Measurements from ENCODE around the gene SLC39A6.
"Not testable (repeated sequence)": the region's sequence is repeated elsewhere in the genome, so short reads cannot be mapped to it uniquely, and the experiment has no call there.

- not testable (repeated sequence) for TF ChIP-seq POLR2AphosphoS5 (IDR thresholded peaks at IDR 0.05; ENCODE audit: low read depth, low read length); POLR2A (IDR thresholded peaks at IDR 0.05; ENCODE audit: low read depth, low read length); TAF1 (IDR thresholded peaks at IDR 0.05; ENCODE audit: borderline replicate concordance, low read depth, low read length)
These were observed 39.2 kb upstream of the SLC39A6 start for GRCh38 chr18:36168296-36168695.

Data from GM12892 (cell line).